IMR-90 (cell line): ENCODE data around the gene PSPH. TPM values are rescaled to one million over a fixed set of nuclear protein-coding genes. Genes with fewer than 3 reads are reported as not detected.

Experiments
- ATAC-seq: fragments of 200-7000 bp; cut with Tn5 transposase; 2 replicates; pipeline ENCODE4 v1.9.1; 2020; ENCODE audit warnings: low read depth, mild to moderate bottlenecking, moderate library complexity
- BruUV-seq: library from RNA; stranded (reverse); fragments of 400-500 nt; replicated peaks from 2 replicates; lab custom pipeline; 2021; lab: Mats Ljungman, UMichigan
- CTCF ChIA-PET: fragments of 300-600 bp; formaldehyde crosslinking; extraction: SDS; loops from one replicate; lab custom pipeline; 2021; ENCODE audit warnings: antibody characterized with exemption; lab: Yijun Ruan, JAX
- POLR2A ChIA-PET: fragments of 300-600 bp; sonication (Branson Sonifier 250); formaldehyde crosslinking; loops from one replicate; lab custom pipeline; 2022; ENCODE audit warnings: antibody characterized with exemption; ENCODE audit not compliant: unreplicated experiment; lab: Charles Lee
- DNase-seq: peaks from one replicate; pipeline ENCODE4 v3.0.0; 2013
- H2AFZ ChIP-seq: replicated peaks from 2 replicates; pipeline ENCODE3; 2013; ENCODE audit warnings: low read length, mild to moderate bottlenecking; ENCODE audit not compliant: poor library complexity
- H2AK5ac ChIP-seq: 2 replicates; pipeline ENCODE4 v1.6.1; 2013; ENCODE audit warnings: low read depth, low read length, inconsistent platforms
- H2AK9ac ChIP-seq: replicated peaks from 2 replicates; pipeline ENCODE3; 2013; ENCODE audit warnings: mild to moderate bottlenecking, low read depth, low read length, moderate library complexity; ENCODE audit not compliant: poor library complexity
- H2BK120ac ChIP-seq: 2 replicates; pipeline ENCODE4 v1.6.1; 2013; ENCODE audit warnings: low read depth, low read length, inconsistent platforms
- H2BK15ac ChIP-seq: 3 replicates; pipeline ENCODE4 v1.6.1; 2013; ENCODE audit warnings: low read depth, low read length, inconsistent platforms
- H2BK20ac ChIP-seq: 2 replicates; pipeline ENCODE4 v1.6.1; 2013; ENCODE audit warnings: low read depth, mild to moderate bottlenecking, inconsistent platforms, low read length, moderate library complexity
- H2BK5ac ChIP-seq: 2 replicates; pipeline ENCODE4 v1.6.1; 2013; ENCODE audit warnings: mild to moderate bottlenecking, low read depth, low read length, inconsistent platforms; ENCODE audit not compliant: poor library complexity, severe bottlenecking
- H3K14ac ChIP-seq: replicated peaks from 2 replicates; pipeline ENCODE4 v1.6.1; 2013; ENCODE audit warnings: low read depth, low read length, inconsistent platforms
- H3K18ac ChIP-seq: 2 replicates; pipeline ENCODE4 v1.6.1; 2013; ENCODE audit warnings: low read depth, low read length, control low read depth
- H3K23ac ChIP-seq: 2 replicates; pipeline ENCODE4 v1.6.1; 2013; ENCODE audit warnings: low read depth, low read length, inconsistent platforms
- H3K27ac ChIP-seq: 2 replicates; pipeline ENCODE4 v1.5.1; 2013; ENCODE audit warnings: mild to moderate bottlenecking, control low read depth, low read length; ENCODE audit not compliant: insufficient read depth
- H3K27me3 ChIP-seq: 2 replicates; pipeline ENCODE4 v1.6.1; 2013; ENCODE audit warnings: low read length; ENCODE audit not compliant: control insufficient read depth, insufficient read depth
- H3K36me3 ChIP-seq: 2 replicates; pipeline ENCODE4 v1.6.1; 2013; ENCODE audit warnings: low read length, mixed read lengths; ENCODE audit not compliant: control insufficient read depth, insufficient read depth
- H3K4ac ChIP-seq: 2 replicates; pipeline ENCODE4 v1.6.1; 2013; ENCODE audit warnings: low read depth, low read length, inconsistent platforms
- H3K4me1 ChIP-seq: 2 replicates; pipeline ENCODE4 v1.6.1; 2013; ENCODE audit warnings: low read length, mixed read lengths; ENCODE audit not compliant: control insufficient read depth, insufficient read depth
- H3K4me2 ChIP-seq: 2 replicates; pipeline ENCODE4 v1.6.1; 2013; ENCODE audit warnings: low read depth, mild to moderate bottlenecking, control low read depth, low read length, moderate library complexity
- H3K4me3 ChIP-seq: 2 replicates; pipeline ENCODE4 v1.5.1; 2013; ENCODE audit warnings: low read depth, mild to moderate bottlenecking, control low read depth, low read length, moderate library complexity; ENCODE audit not compliant: insufficient read depth
- H3K56ac ChIP-seq: 2 replicates; pipeline ENCODE4 v1.6.1; 2013; ENCODE audit warnings: low read length, inconsistent platforms; ENCODE audit not compliant: insufficient read depth; ENCODE audit errors: extremely low read depth
- H3K79me1 ChIP-seq, 2 experiments: 2 replicates each; pipeline ENCODE4 v1.6.1; 2013; ENCODE audit warnings: low read length in 2 of 2, inconsistent platforms in 1 of 2, low read depth in 1 of 2
- H3K9ac ChIP-seq: 2 replicates; pipeline ENCODE4 v1.6.1; 2013; ENCODE audit warnings: low read depth, low read length, control low read depth
- H3K9me1 ChIP-seq: 2 replicates; pipeline ENCODE4 v1.6.1; 2013; ENCODE audit warnings: low read length, inconsistent platforms; ENCODE audit not compliant: insufficient read depth
- H3K9me3 ChIP-seq: 2 replicates; pipeline ENCODE4 v1.6.1; 2013; ENCODE audit warnings: low read length; ENCODE audit not compliant: control insufficient read depth, insufficient read depth
- H4K20me1 ChIP-seq: 2 replicates; pipeline ENCODE4 v1.6.1; 2013; ENCODE audit warnings: low read length, inconsistent platforms; ENCODE audit not compliant: insufficient read depth
- H4K5ac ChIP-seq: 2 replicates; pipeline ENCODE4 v1.6.1; 2013; ENCODE audit warnings: mild to moderate bottlenecking, low read depth, low read length, control low read depth
- H4K8ac ChIP-seq, 2 experiments: 2 replicates each; pipeline ENCODE4 v1.6.1; 2013; ENCODE audit warnings: low read depth in 2 of 2, low read length in 2 of 2, control low read depth in 1 of 2, inconsistent platforms in 1 of 2
- H4K91ac ChIP-seq: 2 replicates; pipeline ENCODE4 v1.6.1; 2013; ENCODE audit warnings: low read depth, low read length, inconsistent platforms; ENCODE audit not compliant: insufficient read depth
- BHLHE40 ChIP-seq: fragments of 150-350 bp; IDR thresholded peaks from 2 replicates; pipeline ENCODE4 v1.6.1; 2016; ENCODE audit warnings: mild to moderate bottlenecking, low read depth, low read length
- CEBPB ChIP-seq: IDR thresholded peaks from 2 replicates; pipeline ENCODE4 v1.6.1; 2012; ENCODE audit warnings: low read depth, low read length, improper control_type of control experiment
- CHD1 ChIP-seq: IDR thresholded peaks from 2 replicates; pipeline ENCODE4 v1.6.1; 2012; ENCODE audit warnings: low read depth, low read length, improper control_type of control experiment
- ELK1 ChIP-seq: fragments of 150-350 bp; IDR thresholded peaks from 2 replicates; pipeline ENCODE4 v1.6.1; 2016; ENCODE audit warnings: low read depth, mild to moderate bottlenecking, low read length, moderate library complexity, borderline replicate concordance
- FOS ChIP-seq: fragments of 150-350 bp; IDR thresholded peaks from 2 replicates; pipeline ENCODE4 v1.6.1; 2016; ENCODE audit warnings: low read depth, low read length
- MAFK ChIP-seq: IDR thresholded peaks from 2 replicates; pipeline ENCODE4 v1.6.1; 2012; ENCODE audit warnings: low read depth, low read length, improper control_type of control experiment
- MAZ ChIP-seq: IDR thresholded peaks from 2 replicates; pipeline ENCODE4 v1.6.1; 2012; ENCODE audit warnings: low read depth, mild to moderate bottlenecking, low read length, improper control_type of control experiment, moderate library complexity, borderline replicate concordance
- MXI1 ChIP-seq: IDR thresholded peaks from 2 replicates; pipeline ENCODE4 v1.6.1; 2012; ENCODE audit warnings: low read depth, mild to moderate bottlenecking, low read length, moderate library complexity, borderline replicate concordance
- NFE2L2 ChIP-seq: fragments of 150-350 bp; IDR thresholded peaks from 2 replicates; pipeline ENCODE4 v1.6.1; 2016; ENCODE audit warnings: low read depth, mild to moderate bottlenecking, low read length
- RAD21 ChIP-seq: IDR thresholded peaks from 2 replicates; pipeline ENCODE4 v1.6.1; 2012; ENCODE audit warnings: low read length, improper control_type of control experiment
- RCOR1 ChIP-seq: IDR thresholded peaks from 2 replicates; pipeline ENCODE4 v1.6.1; 2012; ENCODE audit warnings: mild to moderate bottlenecking, low read length, improper control_type of control experiment; ENCODE audit not compliant: insufficient replicate concordance
- SMC3 ChIP-seq: fragments of 150-350 bp; IDR thresholded peaks from 2 replicates; pipeline ENCODE4 v1.6.1; 2016; ENCODE audit warnings: low read depth, mild to moderate bottlenecking, antibody characterized with exemption, low read length, moderate library complexity
- USF2 ChIP-seq: fragments of 150-350 bp; IDR thresholded peaks from 2 replicates; pipeline ENCODE4 v1.6.1; 2017; ENCODE audit warnings: mild to moderate bottlenecking, antibody characterized with exemption, low read length, low read depth
- WGBS, 2 experiments: methylation state at CpG; one replicate each; pipeline versions ENCODE4 v1.1.5 to v1.1.7; 2013; ENCODE audit warnings: missing lambda C conversion rate in 2 of 2; ENCODE audit not compliant: insufficient read length in 1 of 2; ENCODE audit errors: extremely low coverage in 2 of 2; 5-methylcytosine and 5-hydroxymethylcytosine counted together
- dilution Hi-C: fragments of 300-500 bp; cut with HindIII; formaldehyde crosslinking; loops from one replicate; pipeline ENCODE4 v1.14.3; 2018; ENCODE audit warnings: low sequenced_read_pairs; ENCODE audit not compliant: unreplicated experiment
- in situ Hi-C: fragments of 300-500 bp; cut with MboI; formaldehyde crosslinking; loops from 3 replicates; pipeline ENCODE4 v1.14.3; 2019; ENCODE audit warnings: low sequenced_read_pairs, inconsistent platforms, mixed read lengths
- intact Hi-C: fragments of 100-400 bp; cut with micrococcal nuclease; formaldehyde crosslinking; loops from 2 replicates; pipeline ENCODE4 v1.10.0; 2022
- polyA plus RNA-seq, 3 experiments: library from polyadenylated mRNA; depleted of rRNA; stranded (reverse); fragments of >200 nt; gene quantifications; 2 replicates each; pipeline ENCODE4 v1.2.3, GENCODE V29; 2012; ENCODE audit warnings: low replicate concordance in 1 of 3
- total RNA-seq: library from RNA; depleted of rRNA; stranded (reverse); fragments of >200 nt; gene quantifications from 2 replicates; pipeline ENCODE4 v1.2.3, GENCODE V29; 2012

Gene PSPH
- total and polyA plus RNA-seq, 2 of the 4 experiments (the other 2 are of a cell fraction) = 31.8 to 48.4 TPM

GRCh38 chr7:56092789-56093531 is 41.7 kb upstream of the PSPH start, which contains the start of gene PHKG1:
TSS of gene PHKG1 (minus strand) at chr7:56092952. CDS start at chr7:56088941, 4,011 bp downstream.
- WGBS, 2 experiments = no CpG with 5 or more reads among the region's 19 CpGs
- Histone ChIP-seq H3K27ac (peak within 1 kb of the TSS; percentile 15; the same call in 1 of the 2 replicates), H4K20me1 (peaks cover 7% of the 10 kb centered on the region; the same call in 1 of the 2 replicates), H4K91ac (no peak within 1 kb of the TSS), H3K79me1 (0 out of 4 replicates have a peak, but pooled peaks cover 0 to 4% of the 10 kb centered on the region in 2 experiments), H3K56ac (no peak within 1 kb of the TSS), H2AK9ac (peak within 1 kb of the TSS; percentile 33), H3K36me3 (peaks cover 3% of the 10 kb centered on the region), H4K8ac (peak within 1 kb of the TSS in 1 of 2 experiments; percentile 36; a peak in 1 of 4 replicates), H2BK15ac (no peak within 1 kb of the TSS), H2AFZ (peak within 1 kb of the TSS; percentile 70), H2AK5ac (no peak within 1 kb of the TSS; the same call in 1 of the 2 replicates), H3K14ac (0 out of 2 replicates have a peak within 1 kb of the TSS, but pooled peaks have one; percentile 29), H3K18ac (no peak within 1 kb of the TSS), H3K4ac (no peak within 1 kb of the TSS), H3K4me1 (peaks cover 9% of the 10 kb centered on the region), H4K5ac (no peak within 1 kb of the TSS), H3K9me1 (no peaks in the 10 kb centered on the region; the same call in 1 of the 2 replicates), H2BK5ac (no peak within 1 kb of the TSS), H3K9me3 (no peaks in the 10 kb centered on the region), H2BK120ac (no peak within 1 kb of the TSS), H3K27me3 (no peaks in the 10 kb centered on the region), H3K4me3 (no peak within 1 kb of the TSS), H3K23ac (no peak within 1 kb of the TSS), H3K9ac (peak within 1 kb of the TSS; percentile 27; the same call in 1 of the 2 replicates), H2BK20ac (no peak within 1 kb of the TSS), H3K4me2 (peak within 1 kb of the TSS; percentile 29)
- peak; percentile 81 for DNase-seq
- in situ Hi-C loops (loop anchor here (25.0 kb wide), 2 partner anchors 806 to 1331 kb away; partner anchors contain the start of gene SEC61G), dilution Hi-C loops (no loop called here), intact Hi-C loops (loop anchor here (1.0 kb wide), 2 partner anchors 88 to 452 kb away; no protein-coding TSS in a partner anchor)
- ChIA-PET POLR2A (no interaction called here), CTCF (interaction anchor here (1.0 to 2.1 kb wide), 3 partner anchors 9 to 14 kb away, joined by 3 to 6 read pairs (median 4); partner anchors contain the start of gene CHCHD2)
- peak; percentile 94 for ATAC-seq
- no TSS peak for BruUV-seq
- TF ChIP-seq CHD1 (no peak), MAFK (no peak), MAZ (no peak), SMC3 (no peak), FOS (no peak), CEBPB (no peak), MXI1 (no peak), ELK1 (no peak), RAD21 (peak; percentile 38), RCOR1 (no peak), NFE2L2 (no peak), BHLHE40 (peak; percentile 66; the same call in 1 of the 2 replicates), USF2 (no peak)
